HepG2 (cell line): Measurements from ENCODE around the gene TCEANC2. TPM values are rescaled to one million over a fixed set of nuclear protein-coding genes. Genes with fewer than 3 reads are reported as not detected.
A peak's percentile ranks its signal among the peaks of the same experiment; 100 is the strongest.

Experiments used
- ATF1 ChIP-seq: IDR thresholded peaks from 2 replicates; pipeline ENCODE4 v1.6.1; 2016; ENCODE audit warnings: mild to moderate bottlenecking, control low read depth
- ELF3 ChIP-seq: IDR thresholded peaks from 2 replicates; pipeline ENCODE4 v1.6.1; 2016; ENCODE audit warnings: missing genetic modification reagents, missing compliant biosample characterization
- FIP1L1 ChIP-seq: fragments of 200-400 bp; formaldehyde crosslinking; IDR thresholded peaks from 2 replicates; pipeline ENCODE4 v1.6.1; 2018; ENCODE audit warnings: low read depth, mild to moderate bottlenecking, low read length, moderate library complexity, borderline replicate concordance; ENCODE audit not compliant: insufficient read depth
- FOXP1 ChIP-seq, 2 experiments: fragments of 450-650 bp in 1 of 2; IDR thresholded peaks; 2 replicates each; pipeline ENCODE4 v1.6.1; 2017 to 2018; ENCODE audit warnings: antibody characterized with exemption in 1 of 2
- MAFF ChIP-seq: IDR thresholded peaks from 2 replicates; pipeline ENCODE4 v1.6.1; 2011; ENCODE audit warnings: low read depth, low read length, improper control_type of control experiment
- NFYC ChIP-seq: IDR thresholded peaks from 2 replicates; pipeline ENCODE4 v1.6.1; 2016; ENCODE audit warnings: missing genetic modification reagents, missing compliant biosample characterization
- POLR2G ChIP-seq: fragments of 200-400 bp; formaldehyde crosslinking; IDR thresholded peaks from 2 replicates; pipeline ENCODE4 v1.6.1; 2018; ENCODE audit warnings: mild to moderate bottlenecking, low read depth, low read length, moderate library complexity
- SIX1 ChIP-seq: sonication (generic); formaldehyde crosslinking; IDR thresholded peaks from 2 replicates; pipeline ENCODE4 v1.4.0; 2020; ENCODE audit warnings: missing genetic modification reagents, borderline replicate concordance
- YEATS4 ChIP-seq: sonication (generic); formaldehyde crosslinking; IDR thresholded peaks from 2 replicates; pipeline ENCODE4 v1.4.0; 2020; ENCODE audit warnings: missing genetic modification reagents, borderline replicate concordance
- ZNF143 ChIP-seq: sonication (generic); formaldehyde crosslinking; IDR thresholded peaks from 2 replicates; pipeline ENCODE4 v1.4.0; 2020; ENCODE audit warnings: missing genetic modification reagents
- ZNF337 ChIP-seq: sonication (generic); formaldehyde crosslinking; IDR thresholded peaks from 2 replicates; pipeline ENCODE4 v1.5.1; 2020; ENCODE audit warnings: missing genetic modification reagents, low read depth, mild to moderate bottlenecking, borderline replicate concordance
- ZNF546 ChIP-seq: sonication (generic); formaldehyde crosslinking; conservative IDR thresholded peaks from 2 replicates; pipeline ENCODE4 v1.8.1; 2023; ENCODE audit warnings: mild to moderate bottlenecking, missing genetic modification reagents
- ZNF747 ChIP-seq: sonication (generic); formaldehyde crosslinking; IDR thresholded peaks from 2 replicates; pipeline ENCODE4 v1.8.1; 2023; ENCODE audit warnings: missing genetic modification reagents, mild to moderate bottlenecking, borderline replicate concordance
- polyA plus RNA-seq, 8 experiments: library from polyadenylated mRNA; depleted of rRNA in 3 of 8; stranded (reverse) in 7 of 8; unstranded in 1 of 8; fragments of >200 nt; fragmentation: Illumina TruSeq in 4 of 8; extraction: Trizol in 4 of 8; gene quantifications; 2 replicates each; pipeline versions ENCODE4 v1.2.1 to v1.2.3, GENCODE V29; 2011 to 2016; ENCODE audit warnings: low read depth in 4 of 8, missing spikeins in 1 of 8, mixed read lengths in 1 of 8; ENCODE audit not compliant: insufficient read depth in 1 of 8
- total RNA-seq, 5 experiments: library from RNA; depleted of rRNA; stranded (reverse); fragments of >200 nt; fragmentation: Illumina TruSeq; extraction: Trizol; gene quantifications; 2 replicates each; pipeline ENCODE4 v1.2.3, GENCODE V29; 2016; ENCODE audit warnings: low read depth in 1 of 5
- TF ChIP-seq, protein P1 (sequence below): sonication (generic); formaldehyde crosslinking; IDR thresholded peaks from 2 replicates; pipeline ENCODE4 v1.4.0; 2020; ENCODE audit warnings: missing genetic modification reagents
- TF ChIP-seq, protein P2 (sequence below): sonication (generic); formaldehyde crosslinking; IDR thresholded peaks from 2 replicates; pipeline ENCODE4 v1.5.0; 2020; ENCODE audit warnings: mild to moderate bottlenecking, missing genetic modification reagents
- TF ChIP-seq, protein P3 (sequence below): sonication (generic); formaldehyde crosslinking; IDR thresholded peaks from 2 replicates; pipeline ENCODE4 v1.5.0; 2020; ENCODE audit warnings: missing genetic modification reagents, mild to moderate bottlenecking, borderline replicate concordance
- TF ChIP-seq, protein P4 (sequence below): sonication (generic); formaldehyde crosslinking; IDR thresholded peaks from 2 replicates; pipeline ENCODE4 v1.4.0; 2020; ENCODE audit warnings: missing genetic modification reagents
- TF ChIP-seq, protein P5 (sequence below): sonication (generic); formaldehyde crosslinking; IDR thresholded peaks from 2 replicates; pipeline ENCODE4 v1.4.0; 2020; ENCODE audit warnings: missing genetic modification reagents, mild to moderate bottlenecking, borderline replicate concordance

Gene TCEANC2
- total and polyA plus RNA-seq, 2 of the 13 experiments (the other 11 are each of a cell fraction or from before 2014, with no cell fraction given), result 3.8 to 5.0 TPM

DNA sequence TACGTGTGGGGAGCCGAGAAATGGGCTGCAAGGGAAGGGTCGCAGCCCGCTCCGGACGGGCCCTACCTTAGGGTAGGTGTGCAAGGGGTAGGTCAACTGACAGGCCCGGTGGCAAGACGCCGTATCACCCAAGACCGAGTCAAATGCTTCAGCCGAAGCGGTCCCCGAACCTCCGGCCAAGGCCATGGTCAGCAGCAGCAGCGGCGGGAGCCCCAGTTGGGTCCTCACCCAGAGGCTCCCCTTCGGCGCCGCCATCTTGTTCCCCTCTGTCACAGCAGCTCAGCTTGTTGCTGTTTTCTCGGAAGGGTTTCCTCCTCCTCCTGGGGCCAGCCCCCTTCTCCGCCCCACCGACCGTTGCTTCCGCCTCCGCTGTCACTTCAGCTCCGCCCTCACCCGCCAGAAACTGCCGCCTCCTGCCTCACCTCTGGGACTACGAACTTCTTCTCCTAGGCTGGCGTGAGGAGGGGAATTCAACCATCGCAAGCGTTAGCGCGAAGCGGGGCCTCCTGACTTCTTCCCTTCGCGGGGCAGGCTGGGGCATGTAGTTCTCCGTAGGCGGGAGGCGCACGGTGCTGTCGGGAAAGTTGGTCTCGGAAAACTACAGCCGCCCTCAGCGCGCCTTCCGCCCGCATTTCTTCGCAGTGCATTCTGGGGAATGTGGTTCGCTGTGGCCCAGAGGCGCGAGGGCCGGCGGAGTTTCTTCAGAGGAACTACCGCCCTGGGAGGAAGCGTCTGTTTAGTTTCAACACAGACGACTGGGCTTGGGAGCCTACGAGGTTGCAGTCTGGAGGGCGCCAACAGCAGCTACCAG is at the start of gene TCEANC2, which contains the start of gene TMEM59 (continued):
- TF ChIP-seq, protein P1, sequence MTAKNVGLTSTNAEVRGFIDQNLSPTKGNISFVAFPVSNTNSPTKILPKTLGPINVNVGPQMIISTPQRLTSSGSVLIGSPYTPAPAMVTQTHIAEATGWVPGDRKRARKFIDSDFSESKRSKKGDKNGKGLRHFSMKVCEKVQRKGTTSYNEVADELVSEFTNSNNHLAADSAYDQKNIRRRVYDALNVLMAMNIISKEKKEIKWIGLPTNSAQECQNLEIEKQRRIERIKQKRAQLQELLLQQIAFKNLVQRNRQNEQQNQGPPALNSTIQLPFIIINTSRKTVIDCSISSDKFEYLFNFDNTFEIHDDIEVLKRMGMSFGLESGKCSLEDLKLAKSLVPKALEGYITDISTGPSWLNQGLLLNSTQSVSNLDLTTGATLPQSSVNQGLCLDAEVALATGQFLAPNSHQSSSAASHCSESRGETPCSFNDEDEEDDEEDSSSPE (CRISPR knock-in tag), result peak; percentile 93
- TF ChIP-seq, protein P2, sequence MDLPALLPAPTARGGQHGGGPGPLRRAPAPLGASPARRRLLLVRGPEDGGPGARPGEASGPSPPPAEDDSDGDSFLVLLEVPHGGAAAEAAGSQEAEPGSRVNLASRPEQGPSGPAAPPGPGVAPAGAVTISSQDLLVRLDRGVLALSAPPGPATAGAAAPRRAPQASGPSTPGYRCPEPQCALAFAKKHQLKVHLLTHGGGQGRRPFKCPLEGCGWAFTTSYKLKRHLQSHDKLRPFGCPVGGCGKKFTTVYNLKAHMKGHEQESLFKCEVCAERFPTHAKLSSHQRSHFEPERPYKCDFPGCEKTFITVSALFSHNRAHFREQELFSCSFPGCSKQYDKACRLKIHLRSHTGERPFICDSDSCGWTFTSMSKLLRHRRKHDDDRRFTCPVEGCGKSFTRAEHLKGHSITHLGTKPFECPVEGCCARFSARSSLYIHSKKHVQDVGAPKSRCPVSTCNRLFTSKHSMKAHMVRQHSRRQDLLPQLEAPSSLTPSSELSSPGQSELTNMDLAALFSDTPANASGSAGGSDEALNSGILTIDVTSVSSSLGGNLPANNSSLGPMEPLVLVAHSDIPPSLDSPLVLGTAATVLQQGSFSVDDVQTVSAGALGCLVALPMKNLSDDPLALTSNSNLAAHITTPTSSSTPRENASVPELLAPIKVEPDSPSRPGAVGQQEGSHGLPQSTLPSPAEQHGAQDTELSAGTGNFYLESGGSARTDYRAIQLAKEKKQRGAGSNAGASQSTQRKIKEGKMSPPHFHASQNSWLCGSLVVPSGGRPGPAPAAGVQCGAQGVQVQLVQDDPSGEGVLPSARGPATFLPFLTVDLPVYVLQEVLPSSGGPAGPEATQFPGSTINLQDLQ, result 0 out of 2 replicates have a peak, but pooled peaks have one; percentile 51
- TF ChIP-seq ZNF546 (CRISPR knock-in tag) (no peak), ZNF747 (CRISPR knock-in tag) (peak; percentile 94; the same call in 1 of the 2 replicates), ZNF143 (CRISPR knock-in tag) (peak; percentile 99), ELF3 (CRISPR knock-in tag) (peak; percentile 91), FOXP1 (IDR thresholded peaks at IDR 0.05) (no peak), FOXP1 (CRISPR knock-in tag; IDR thresholded peaks at IDR 0.05) (peak; percentile 46; the same call in 1 of the 2 replicates), YEATS4 (CRISPR knock-in tag) (0 out of 2 replicates have a peak, but pooled peaks have one; percentile 37), NFYC (peak; percentile 41; the same call in 1 of the 2 replicates), FIP1L1 (no peak), ATF1 (CRISPR knock-in tag) (peak; percentile 63; the same call in 1 of the 2 replicates), SIX1 (CRISPR knock-in tag) (no peak), ZNF337 (CRISPR knock-in tag) (peak; percentile 20; the same call in 1 of the 2 replicates), POLR2G (peak; percentile 55; the same call in 1 of the 2 replicates), MAFF (no peak)
- TF ChIP-seq, protein P3, sequence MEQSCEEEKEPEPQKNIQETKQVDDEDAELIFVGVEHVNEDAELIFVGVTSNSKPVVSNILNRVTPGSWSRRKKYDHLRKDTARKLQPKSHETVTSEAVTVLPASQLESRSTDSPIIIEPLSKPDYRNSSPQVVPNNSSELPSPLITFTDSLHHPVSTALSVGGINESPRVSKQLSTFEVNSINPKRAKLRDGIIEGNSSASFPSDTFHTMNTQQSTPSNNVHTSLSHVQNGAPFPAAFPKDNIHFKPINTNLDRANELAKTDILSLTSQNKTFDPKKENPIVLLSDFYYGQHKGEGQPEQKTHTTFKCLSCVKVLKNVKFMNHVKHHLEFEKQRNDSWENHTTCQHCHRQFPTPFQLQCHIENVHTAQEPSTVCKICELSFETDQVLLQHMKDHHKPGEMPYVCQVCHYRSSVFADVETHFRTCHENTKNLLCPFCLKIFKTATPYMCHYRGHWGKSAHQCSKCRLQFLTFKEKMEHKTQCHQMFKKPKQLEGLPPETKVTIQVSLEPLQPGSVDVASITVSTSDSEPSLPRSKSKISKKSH (CRISPR knock-in tag), result peak; percentile 22
- TF ChIP-seq, protein P4, sequence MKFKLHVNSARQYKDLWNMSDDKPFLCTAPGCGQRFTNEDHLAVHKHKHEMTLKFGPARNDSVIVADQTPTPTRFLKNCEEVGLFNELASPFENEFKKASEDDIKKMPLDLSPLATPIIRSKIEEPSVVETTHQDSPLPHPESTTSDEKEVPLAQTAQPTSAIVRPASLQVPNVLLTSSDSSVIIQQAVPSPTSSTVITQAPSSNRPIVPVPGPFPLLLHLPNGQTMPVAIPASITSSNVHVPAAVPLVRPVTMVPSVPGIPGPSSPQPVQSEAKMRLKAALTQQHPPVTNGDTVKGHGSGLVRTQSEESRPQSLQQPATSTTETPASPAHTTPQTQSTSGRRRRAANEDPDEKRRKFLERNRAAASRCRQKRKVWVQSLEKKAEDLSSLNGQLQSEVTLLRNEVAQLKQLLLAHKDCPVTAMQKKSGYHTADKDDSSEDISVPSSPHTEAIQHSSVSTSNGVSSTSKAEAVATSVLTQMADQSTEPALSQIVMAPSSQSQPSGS (CRISPR knock-in tag), result peak; percentile 63
- TF ChIP-seq, protein P5, sequence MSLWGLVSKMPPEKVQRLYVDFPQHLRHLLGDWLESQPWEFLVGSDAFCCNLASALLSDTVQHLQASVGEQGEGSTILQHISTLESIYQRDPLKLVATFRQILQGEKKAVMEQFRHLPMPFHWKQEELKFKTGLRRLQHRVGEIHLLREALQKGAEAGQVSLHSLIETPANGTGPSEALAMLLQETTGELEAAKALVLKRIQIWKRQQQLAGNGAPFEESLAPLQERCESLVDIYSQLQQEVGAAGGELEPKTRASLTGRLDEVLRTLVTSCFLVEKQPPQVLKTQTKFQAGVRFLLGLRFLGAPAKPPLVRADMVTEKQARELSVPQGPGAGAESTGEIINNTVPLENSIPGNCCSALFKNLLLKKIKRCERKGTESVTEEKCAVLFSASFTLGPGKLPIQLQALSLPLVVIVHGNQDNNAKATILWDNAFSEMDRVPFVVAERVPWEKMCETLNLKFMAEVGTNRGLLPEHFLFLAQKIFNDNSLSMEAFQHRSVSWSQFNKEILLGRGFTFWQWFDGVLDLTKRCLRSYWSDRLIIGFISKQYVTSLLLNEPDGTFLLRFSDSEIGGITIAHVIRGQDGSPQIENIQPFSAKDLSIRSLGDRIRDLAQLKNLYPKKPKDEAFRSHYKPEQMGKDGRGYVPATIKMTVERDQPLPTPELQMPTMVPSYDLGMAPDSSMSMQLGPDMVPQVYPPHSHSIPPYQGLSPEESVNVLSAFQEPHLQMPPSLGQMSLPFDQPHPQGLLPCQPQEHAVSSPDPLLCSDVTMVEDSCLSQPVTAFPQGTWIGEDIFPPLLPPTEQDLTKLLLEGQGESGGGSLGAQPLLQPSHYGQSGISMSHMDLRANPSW, result no peak; the same call in 1 of the 2 replicates
